Fibroblast of lung (primary cell): ENCODE data around the gene STIL. TPM values are rescaled to one million over a fixed set of nuclear protein-coding genes. Genes with fewer than 3 reads are reported as not detected.

Source experiments
- DNase-seq, 2 donors: peaks; one replicate each; pipeline versions ENCODE4 v3.0.0 to v3.0.0-alpha.2; 2010; ENCODE audit warnings: low read depth in 2 of 2
- H2AFZ ChIP-seq: 2 replicates; pipeline ENCODE4 v1.5.1; 2012; ENCODE audit warnings: low read length, control low read depth, inconsistent platforms
- H3K27ac ChIP-seq: 2 replicates; pipeline ENCODE4 v1.5.1; 2011; ENCODE audit warnings: low read length, control low read depth; ENCODE audit not compliant: insufficient read depth
- H3K27me3 ChIP-seq: 2 replicates; pipeline ENCODE4 v1.5.1; 2011; ENCODE audit warnings: mild to moderate bottlenecking, low read length; ENCODE audit not compliant: control insufficient read depth, insufficient read depth
- H3K36me3 ChIP-seq: 2 replicates; pipeline ENCODE4 v1.5.1; 2011; ENCODE audit warnings: low read length; ENCODE audit not compliant: control insufficient read depth, insufficient read depth
- H3K4me1 ChIP-seq: 2 replicates; pipeline ENCODE4 v1.5.1; 2011; ENCODE audit warnings: low read length; ENCODE audit not compliant: control insufficient read depth, insufficient read depth; ENCODE audit errors: extremely low read depth
- H3K4me2 ChIP-seq: 2 replicates; pipeline ENCODE4 v1.5.1; 2011; ENCODE audit warnings: low read length, control low read depth; ENCODE audit not compliant: insufficient read depth; ENCODE audit errors: extremely low read depth
- H3K4me3 ChIP-seq, 4 experiments: fragments of 200-600 bp in 1 of 4; sonication (generic) in 1 of 4; replicated peaks in 1 of 4; 2 replicates each; pipeline ENCODE4 v1.5.1; 2011 to 2016; ENCODE audit warnings: low read length in 4 of 4, low read depth in 3 of 4, mild to moderate bottlenecking in 3 of 4, control low read depth in 2 of 4, inconsistent platforms in 1 of 4, mixed read lengths in 1 of 4; ENCODE audit not compliant: insufficient read depth in 1 of 4; ENCODE audit errors: control extremely low read depth in 1 of 4
- H3K79me2 ChIP-seq: 2 replicates; pipeline ENCODE4 v1.5.1; 2012; ENCODE audit warnings: mild to moderate bottlenecking, low read length, inconsistent platforms; ENCODE audit not compliant: control insufficient read depth, insufficient read depth
- H3K9ac ChIP-seq: 2 replicates; pipeline ENCODE4 v1.5.1; 2011; ENCODE audit warnings: mild to moderate bottlenecking, low read length, control low read depth; ENCODE audit not compliant: insufficient read depth
- H3K9me3 ChIP-seq: 2 replicates; pipeline ENCODE4 v1.5.1; 2012; ENCODE audit warnings: low read depth, low read length; ENCODE audit not compliant: control insufficient read depth, insufficient read depth
- H4K20me1 ChIP-seq: 2 replicates; pipeline ENCODE4 v1.5.1; 2011; ENCODE audit warnings: low read length; ENCODE audit not compliant: control insufficient read depth, insufficient read depth; ENCODE audit errors: extremely low read depth
- CTCF ChIP-seq, 2 donors: IDR thresholded peaks in 1 of 2; conservative IDR thresholded peaks in 1 of 2; 1 replicate in 1 of 2; 2 replicates in 1 of 2; pipeline ENCODE4 v1.5.1; 2011 to 2012; ENCODE audit warnings: low read length in 2 of 2, control low read depth in 1 of 2, inconsistent platforms in 1 of 2, low read depth in 1 of 2, mild to moderate bottlenecking in 1 of 2
- EZH2 ChIP-seq: IDR thresholded peaks from 2 replicates; pipeline ENCODE4 v1.5.1; 2012; ENCODE audit warnings: low read length, control low read depth, mild to moderate bottlenecking; ENCODE audit errors: missing control alignments
- polyA plus RNA-seq, 2 donors: library from polyadenylated mRNA; depleted of rRNA in 1 of 2; stranded (reverse) in 1 of 2; unstranded in 1 of 2; fragments of >200 nt; gene quantifications; 2 replicates each; pipeline ENCODE4 v1.2.1, GENCODE V29; 2011 to 2012; ENCODE audit warnings: missing spikeins in 1 of 2
- total RNA-seq: library from RNA; depleted of rRNA; stranded (reverse); fragments of >200 nt; gene quantifications from 2 replicates; pipeline ENCODE4 v1.2.1, GENCODE V29; 2014

Gene STIL
- total and polyA plus RNA-seq, 2 donors (not counting 1 experiment from before 2014, with no cell fraction given): 5.8 to 6.2 TPM

- H3K4me1 ChIP-seq: no peaks in the 10 kb centered on the region
- H3K36me3 ChIP-seq: no peaks in the 10 kb centered on the region
- H3K4me3 ChIP-seq: peak overlapping the region; percentile 49 to 96 (median 77)
- peak overlapping the region; percentile 37 for H3K9ac ChIP-seq
- no peaks in the 10 kb centered on the region for H3K27me3 ChIP-seq
- TF ChIP-seq EZH2 (no peak), CTCF (conservative IDR thresholded peaks at IDR 0.05 in 1 of 2, IDR thresholded peaks at IDR 0.05 in 1 of 2; ENCODE audit: low read depth in 1 of 2, low read length in 2 of 2) (no peak)
- peak overlapping the region; percentile 79 for H2AFZ ChIP-seq
- peaks cover 29% of the 10 kb centered on the region for H3K79me2 ChIP-seq
- DNase-seq: no peak
- peak overlapping the region; percentile 69 for H3K4me2 ChIP-seq
- peak overlapping the region; percentile 85 for H3K27ac ChIP-seq
- no peaks in the 10 kb centered on the region for H3K9me3 ChIP-seq
- no peaks in the 10 kb centered on the region for H4K20me1 ChIP-seq
Measured at GRCh38 chr1:47332779-47333577, 19.0 kb upstream of the STIL start.

- Histone ChIP-seq H3K36me3 (no peaks in the 10 kb centered on the region), H3K4me1 (no peaks in the 10 kb centered on the region), H2AFZ (no peak overlapping the region), H4K20me1 (no peaks in the 10 kb centered on the region), H3K4me2 (no peak overlapping the region), H3K4me3 (no peak overlapping the region), H3K27ac (no peak overlapping the region), H3K27me3 (no peaks in the 10 kb centered on the region), H3K9ac (no peak overlapping the region), H3K79me2 (peaks cover 21% of the 10 kb centered on the region), H3K9me3 (no peaks in the 10 kb centered on the region)
- TF ChIP-seq EZH2 (no peak), CTCF (conservative IDR thresholded peaks at IDR 0.05 in 1 of 2, IDR thresholded peaks at IDR 0.05 in 1 of 2; ENCODE audit: low read depth in 1 of 2, low read length in 2 of 2) (no peak)
- no peak for DNase-seq
Measured at GRCh38 chr1:47331875-47332274, 17.9 kb upstream of the STIL start.

GRCh38 chr1:47330212-47330611, 16.3 kb upstream of the STIL start:
- no peaks in the 10 kb centered on the region for H3K9me3 ChIP-seq
- TF ChIP-seq CTCF (conservative IDR thresholded peaks at IDR 0.05 in 1 of 2, IDR thresholded peaks at IDR 0.05 in 1 of 2; ENCODE audit: low read depth in 1 of 2, low read length in 2 of 2): no peak
- DNase-seq: no peak
- no peaks in the 10 kb centered on the region for H4K20me1 ChIP-seq
- H3K36me3 ChIP-seq: no peaks in the 10 kb centered on the region
- H3K79me2 ChIP-seq: peaks cover 5% of the 10 kb centered on the region
- no peak overlapping the region for H3K27ac ChIP-seq
- H3K4me1 ChIP-seq: no peaks in the 10 kb centered on the region
- H3K27me3 ChIP-seq: no peaks in the 10 kb centered on the region
- H3K4me3 ChIP-seq: no peak overlapping the region
- no peak overlapping the region for H3K9ac ChIP-seq
- H3K4me2 ChIP-seq: no peak overlapping the region
- no peak overlapping the region for H2AFZ ChIP-seq
